ENCODE data around the gene MAPKAPK3.

MAPKAPK3 gene

DNA sequence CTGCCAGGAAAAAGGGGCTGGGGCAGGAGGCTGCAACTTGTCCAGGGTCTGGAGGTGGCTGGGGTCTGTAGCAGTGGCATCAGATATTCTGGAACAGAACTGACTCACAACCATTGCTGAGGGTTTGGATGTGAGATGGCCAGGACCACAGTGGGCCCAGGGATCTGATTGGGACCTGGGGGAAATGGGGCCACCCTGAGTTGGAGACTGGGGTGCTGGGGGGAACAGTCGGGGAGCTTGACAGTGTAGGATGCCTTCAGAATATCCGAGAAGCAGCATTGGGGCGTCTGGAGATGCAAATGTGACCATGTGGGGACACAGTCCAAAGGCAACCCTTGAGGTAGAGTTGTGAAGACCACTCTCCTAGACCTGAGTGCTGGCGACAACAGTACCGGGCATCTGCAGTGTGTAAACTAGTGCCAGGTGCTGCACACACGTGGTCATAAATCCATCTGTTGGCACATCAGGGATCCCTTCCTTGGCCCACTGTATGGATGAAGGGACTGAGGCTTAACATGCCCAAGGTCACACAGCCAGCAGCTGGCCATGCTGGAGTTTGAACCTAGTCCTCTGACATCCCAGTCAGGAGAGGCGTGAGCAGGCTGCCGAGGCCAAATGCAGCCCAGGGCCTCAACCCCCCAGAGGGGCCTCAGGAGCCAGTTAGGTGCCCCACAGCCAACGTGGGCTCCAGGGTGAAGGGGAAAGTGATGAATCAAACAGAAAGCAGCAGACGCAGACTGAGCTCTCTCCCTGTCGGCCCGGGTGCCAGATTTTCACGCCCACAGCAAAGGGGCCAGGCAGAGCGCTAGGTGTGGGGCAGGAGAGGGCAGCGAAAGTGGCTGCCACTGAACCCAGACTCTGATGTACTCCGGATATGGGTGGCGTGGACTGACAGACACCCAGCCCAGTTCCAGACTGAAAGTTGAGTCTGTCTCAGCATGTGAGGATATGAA, 28.9 kb upstream of the MAPKAPK3 start:
- peak; percentile 70 for DNase-seq

DNA sequence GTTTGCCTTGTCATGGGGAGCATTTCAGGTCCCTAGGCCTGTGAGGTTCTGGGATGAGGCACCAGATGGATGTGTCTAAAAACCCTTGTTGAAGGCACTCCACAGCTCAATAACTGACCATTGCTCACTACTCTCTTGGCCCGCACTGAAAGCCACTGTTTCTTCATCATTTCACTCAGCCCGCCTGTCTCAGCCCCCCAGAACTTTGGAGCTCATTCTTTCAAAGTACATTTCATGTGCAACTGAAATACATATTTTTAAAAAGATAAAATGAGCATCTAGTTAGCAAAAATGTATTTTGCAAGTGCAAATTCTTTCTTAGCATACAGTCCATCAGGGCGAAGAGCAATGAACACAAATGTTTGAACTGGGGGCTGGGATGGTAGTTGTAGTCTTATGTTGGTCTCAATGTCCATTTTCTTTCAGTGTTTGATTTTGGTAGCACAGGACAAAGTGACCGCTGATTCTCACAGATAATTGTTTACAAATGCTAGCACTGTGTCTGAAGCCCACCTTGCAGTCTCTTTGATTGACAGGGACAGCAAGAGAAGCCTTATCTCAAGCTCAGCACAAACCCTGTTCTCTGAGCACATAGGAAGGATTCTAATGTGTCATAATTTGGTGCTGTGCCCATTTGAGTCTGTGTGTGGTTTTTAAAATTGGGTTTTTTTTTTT, 28.1 kb upstream of the MAPKAPK3 start:
- DNase-seq: no peak

DNA sequence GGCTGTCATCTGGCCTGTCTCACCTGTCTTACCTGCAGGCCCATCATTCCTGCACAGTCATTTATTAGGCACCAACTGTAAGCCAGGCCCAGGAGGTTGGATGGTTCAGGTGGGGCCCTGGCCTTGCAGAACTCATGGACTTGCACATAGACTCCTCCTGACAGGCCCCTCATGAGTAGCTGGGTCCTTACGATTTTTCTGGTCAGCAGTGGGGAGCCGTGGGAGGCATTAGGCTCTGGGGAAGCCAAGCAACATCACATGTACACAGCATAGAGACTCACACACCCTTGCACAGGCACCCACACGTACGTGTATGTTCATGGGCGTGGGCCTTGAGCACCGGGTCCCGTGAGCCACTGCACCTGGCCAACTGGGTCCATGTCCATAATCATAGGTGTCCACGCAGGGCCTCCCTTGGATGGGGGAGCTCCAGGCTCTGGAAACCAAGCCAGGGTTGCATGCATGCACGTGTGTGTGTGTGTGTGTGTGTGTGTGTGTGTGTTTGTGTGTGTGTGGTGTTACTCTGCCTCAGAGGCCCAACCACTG, 25.7 kb upstream of the MAPKAPK3 start:
- DNase-seq: no peak

DNA sequence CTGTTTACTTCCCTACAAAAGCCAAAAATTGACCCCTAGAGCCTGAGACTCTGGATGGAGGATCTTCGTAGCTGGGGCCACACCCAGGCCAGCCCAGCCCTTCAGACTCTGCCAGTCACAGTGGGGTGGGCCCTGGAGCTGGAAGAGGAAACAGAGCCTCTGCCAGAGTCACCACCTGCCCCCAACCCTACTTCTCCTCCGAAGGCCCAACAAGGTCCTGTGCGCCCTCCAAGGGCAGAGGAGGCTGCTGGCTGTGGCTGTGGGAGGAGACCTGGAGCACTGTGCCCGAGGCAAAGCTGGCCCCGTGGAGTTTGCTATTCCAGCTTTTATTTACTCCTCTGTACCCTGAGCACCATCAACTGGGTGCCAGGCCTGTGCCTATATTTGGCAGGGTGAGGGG, 24.4 kb upstream of the MAPKAPK3 start:
- peak; percentile 46 for DNase-seq

DNA sequence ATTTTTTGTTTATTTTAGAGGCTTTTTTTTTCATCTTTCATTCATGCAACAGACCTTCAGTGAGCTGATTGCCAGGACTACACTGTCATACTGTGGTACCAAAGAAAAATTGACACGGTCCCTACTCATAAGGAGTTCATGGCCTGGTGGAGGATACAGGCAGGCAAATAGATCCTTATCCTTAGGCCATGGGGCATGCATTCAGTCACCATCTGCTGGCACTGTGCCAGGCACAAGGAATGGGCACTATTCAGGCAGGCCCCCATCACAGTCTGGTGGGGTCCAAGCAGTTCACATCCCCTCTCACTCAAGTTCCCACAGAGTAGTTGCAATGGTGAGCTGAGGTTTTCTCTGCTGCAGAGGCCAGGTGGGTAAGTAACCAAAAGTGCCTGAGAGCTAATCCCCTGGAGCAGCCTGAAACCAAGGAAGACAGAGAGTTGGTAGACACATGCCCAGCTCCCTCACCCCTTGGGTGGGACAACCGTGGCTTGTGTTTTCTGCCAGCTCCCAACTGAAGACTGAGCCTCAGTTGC, 22.6 kb upstream of the MAPKAPK3 start:
- DNase-seq: no peak

DNA sequence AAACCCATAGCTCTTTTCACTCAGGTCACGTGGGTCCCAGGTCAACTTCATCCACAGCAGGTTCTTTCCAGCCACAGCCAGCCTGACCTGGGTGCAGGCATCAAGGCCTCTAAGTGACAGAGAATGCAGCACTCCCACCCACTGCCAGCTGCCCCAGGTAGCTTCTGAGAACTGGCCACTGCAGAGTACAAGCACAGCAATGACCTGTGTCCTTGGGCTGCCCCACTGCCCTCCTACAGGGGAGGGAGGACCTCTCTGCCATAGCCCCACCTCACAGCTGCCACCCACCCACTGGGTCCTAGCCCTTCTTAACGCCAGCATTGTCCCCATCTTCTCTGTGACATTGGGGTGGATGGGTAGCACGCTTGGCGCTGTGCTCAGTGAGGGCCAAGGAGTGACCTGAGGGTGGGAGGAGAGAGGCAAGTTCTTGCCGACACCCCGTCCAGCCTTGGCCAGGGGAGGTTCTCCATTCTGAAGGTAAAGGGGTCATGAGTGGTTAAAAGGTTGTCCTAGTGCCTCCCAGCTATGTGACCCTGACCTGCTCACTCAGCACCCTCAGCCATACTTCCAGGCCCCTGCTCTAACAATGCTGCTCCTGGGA, 17.7 kb upstream of the MAPKAPK3 start:
- no peak for DNase-seq

DNA sequence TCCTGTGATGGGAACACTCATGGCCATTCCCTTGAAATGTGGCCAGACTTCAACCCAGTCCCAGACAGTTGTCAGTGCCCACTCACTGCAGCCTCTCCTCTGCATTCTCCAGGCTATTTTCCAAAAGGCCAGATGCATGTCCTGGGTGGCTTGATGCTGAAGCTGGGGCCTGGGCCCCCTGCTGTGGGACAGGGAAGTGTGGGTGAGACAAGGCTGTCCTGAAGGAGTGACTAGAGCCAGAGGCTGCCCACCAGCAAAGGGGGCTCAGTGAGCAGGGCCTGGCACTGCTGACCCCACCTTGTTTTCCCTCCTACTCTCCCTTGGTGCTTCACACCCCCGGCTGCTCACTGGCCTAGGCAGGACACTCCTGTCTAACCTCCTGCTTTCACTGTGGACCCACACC, 17.2 kb upstream of the MAPKAPK3 start:
- DNase-seq: no peak

DNA sequence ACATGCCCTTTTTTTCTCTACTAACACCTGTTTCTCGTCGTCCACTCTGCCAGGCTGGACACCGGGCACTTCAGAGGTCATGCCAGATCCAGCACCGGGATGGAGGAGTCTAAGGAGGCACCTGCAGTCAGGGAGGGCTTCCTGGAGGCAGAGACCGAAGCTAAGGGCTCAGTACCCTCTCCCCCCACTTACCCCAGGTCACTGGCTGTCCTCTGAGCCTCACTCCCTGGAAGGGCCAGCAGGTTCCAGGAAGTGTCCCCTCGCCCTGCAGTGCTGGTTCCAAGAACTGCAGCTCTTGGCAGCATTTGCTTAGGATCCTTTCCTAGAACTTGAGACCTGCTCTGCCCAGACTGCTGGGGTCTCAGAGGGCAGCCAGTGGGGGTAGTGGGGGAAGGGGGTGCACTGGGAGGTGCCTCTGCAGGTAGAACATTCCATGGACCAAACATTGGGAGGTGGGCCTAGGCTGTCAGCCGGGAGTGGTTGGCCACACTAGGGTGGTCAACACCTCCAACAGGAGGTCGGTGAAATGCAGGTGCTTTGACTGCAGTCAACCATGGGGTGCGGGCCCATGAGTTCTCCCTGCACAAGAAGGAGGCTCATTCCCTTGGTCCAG, 16.7 kb upstream of the MAPKAPK3 start:
- no peak for DNase-seq

DNA sequence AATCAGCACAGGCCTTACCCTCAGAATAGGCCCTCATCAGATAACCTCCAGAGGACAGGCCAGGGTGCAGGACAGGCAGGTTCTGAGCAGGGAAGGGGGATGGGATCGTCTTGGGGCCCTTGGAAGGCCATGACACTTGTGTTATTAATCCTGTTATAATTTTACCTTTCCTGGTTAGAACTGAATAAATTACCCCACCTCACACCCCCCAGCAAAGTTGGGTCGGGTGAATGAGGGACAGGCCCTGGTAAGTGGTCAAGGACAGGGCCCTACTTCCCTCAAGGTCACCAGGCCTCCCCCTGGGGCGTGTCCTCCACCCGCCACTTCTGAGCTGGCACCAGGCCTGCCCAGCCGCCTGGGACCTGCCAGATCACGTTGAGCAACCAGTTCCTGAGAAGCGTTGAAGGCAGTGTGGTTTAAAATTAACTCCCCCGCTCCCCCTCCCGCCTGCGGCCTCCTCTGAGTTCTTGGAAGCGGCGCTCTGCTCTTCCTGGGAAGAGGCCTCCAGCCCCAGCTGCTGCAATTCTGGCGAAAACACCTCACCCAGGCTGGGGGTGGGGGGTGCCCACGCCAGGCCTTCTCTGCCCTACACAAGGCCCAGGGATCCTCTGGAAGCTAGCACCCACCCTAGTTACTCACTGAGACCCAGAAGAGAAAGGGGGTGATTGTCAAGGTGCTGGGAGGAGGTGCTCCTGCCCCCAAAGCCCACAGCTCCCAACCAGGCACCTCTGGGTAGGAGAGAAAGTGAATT, 15.9 kb upstream of the MAPKAPK3 start:
- peak; percentile 93 for DNase-seq

DNA sequence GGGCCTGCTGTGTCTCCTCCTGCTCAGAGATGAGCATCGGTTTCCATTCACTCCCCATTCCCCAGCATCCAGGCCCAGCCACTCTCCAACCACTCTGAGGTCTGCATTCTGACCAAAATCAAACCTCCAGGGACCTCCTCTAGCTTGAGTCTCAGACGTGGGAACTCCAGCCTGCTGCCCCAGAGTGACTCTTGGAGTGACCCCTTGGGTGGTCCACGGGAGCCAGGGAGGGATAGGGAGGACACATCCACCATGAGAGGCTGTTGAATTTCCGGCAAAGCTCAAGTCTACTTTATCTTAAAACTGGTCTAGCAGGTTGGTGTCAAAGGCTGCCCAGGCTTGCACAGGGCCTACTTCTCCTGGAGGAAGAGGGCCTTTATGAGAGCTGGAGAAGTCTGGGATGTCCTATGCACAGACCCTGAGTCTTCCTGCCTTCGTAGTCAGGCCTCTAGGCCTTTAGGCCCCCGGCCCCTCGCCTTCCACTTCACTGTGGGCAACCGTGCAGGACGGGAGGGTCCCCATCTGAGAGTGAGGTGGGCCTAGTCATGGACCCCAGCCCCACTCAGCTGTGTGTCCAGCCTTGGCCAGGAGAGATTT, 14.3 kb upstream of the MAPKAPK3 start:
- no peak for DNase-seq

DNA sequence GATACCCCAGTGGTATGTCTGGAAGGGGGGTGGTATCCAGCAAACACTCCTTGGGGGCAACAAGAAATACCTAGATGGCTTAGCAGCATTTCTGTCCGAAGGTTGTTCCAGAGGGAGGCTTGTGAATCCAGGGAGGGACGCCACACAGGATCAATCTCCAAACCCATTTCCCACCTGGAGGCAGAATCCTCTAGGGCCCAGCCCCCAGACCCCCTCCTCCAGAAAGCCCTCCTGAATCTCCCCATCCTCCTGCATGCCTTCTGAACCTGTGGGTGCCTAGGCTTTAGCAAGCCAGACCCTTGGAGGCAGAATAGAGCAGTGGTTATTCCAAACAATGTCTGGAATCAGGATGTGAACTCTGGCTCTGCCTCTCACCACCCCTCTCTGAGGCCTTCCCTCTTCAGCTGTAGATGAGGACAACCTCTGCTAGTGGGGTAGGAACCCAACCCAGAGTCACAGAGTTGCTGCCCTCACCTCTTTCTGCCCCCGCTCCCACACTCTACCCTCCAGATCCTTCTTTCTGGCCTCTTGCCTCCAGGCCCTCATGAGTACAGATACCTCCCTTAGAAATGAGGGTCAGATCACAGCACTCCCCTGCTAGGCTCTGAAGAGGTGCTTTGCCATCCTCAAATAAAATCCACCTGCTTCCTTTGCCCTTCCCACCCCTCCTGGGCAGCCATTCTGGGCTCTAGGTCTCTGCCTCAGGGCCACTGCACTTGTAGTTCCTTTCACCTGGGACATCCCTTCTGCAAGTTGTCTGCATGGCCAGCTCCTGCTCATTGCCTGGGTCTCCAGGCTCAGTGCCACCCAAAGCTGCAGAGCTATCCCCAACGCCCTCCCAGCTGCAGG, 13.5 kb upstream of the MAPKAPK3 start:
- DNase-seq: no peak

DNA sequence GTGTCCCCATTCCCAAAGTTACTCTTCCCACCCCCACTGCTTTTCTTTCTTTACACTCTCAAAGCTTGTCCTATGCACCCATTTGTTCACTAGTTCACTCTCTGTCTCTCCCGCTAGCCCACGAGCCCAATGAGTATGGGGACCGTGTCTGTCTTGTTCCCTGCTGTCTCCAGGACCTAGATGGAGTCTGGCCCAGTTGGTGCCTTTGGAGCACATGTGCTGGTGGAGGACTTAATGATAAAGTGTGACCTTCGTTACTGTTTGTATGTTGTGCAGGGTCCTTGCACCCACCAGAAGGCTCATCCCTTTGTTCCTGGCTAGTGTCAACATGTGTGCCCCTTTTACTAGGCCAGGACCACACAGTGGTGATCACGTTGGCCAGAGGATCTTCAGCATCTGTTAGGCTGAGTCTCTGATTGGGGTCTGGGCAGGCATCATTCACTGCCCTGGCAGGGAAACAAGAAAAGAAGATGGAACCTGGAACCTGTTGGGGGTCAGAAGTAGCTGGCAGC, 12.8 kb upstream of the MAPKAPK3 start:
- DNase-seq: no peak

DNA sequence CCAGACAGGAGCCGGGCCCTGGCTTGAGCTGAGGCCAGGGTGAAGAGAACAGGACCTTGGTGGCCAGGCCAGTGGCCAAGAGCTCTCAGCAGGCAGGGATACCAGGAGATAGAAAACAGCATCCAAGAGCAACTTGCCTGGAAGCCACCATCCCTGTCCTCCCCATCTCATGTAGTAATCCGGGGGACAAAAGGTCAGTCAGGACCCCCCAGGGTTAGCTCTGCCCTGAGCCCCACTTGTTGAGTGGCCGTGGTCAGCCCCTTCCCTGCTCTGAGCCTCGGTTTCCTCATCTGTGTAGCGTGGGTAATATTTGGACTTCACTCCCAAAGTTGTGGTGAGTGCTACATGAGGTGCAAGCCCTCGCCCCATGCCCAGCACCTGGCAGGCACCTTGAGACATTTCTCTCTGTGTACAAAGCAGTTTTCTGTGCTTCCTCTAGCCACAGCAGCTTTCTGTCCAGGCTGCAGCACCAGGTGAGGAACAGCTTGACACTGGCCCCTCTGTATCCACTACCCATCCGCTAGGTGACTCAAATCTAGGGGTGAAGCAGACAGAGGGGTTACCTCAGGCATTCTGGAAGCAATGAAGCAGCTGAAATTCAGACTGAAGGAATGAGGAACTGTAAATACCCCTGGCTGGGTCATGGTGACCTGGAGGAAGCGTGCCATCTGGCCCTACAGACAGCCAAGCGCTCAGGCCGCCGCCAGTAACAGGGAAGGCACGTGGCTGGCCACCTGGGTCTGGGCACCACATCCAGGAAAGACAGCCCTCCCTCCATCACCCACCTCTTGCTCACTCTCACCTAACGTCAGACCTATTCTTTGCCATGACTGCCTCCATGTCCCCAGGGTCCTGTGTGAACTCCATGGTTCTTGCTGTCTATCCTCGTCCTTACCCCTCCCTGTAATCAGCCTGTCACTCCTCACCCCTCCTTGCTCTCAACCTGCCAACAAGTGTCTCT, 12.0 kb upstream of the MAPKAPK3 start:
- DNase-seq: peak; percentile 40

DNA sequence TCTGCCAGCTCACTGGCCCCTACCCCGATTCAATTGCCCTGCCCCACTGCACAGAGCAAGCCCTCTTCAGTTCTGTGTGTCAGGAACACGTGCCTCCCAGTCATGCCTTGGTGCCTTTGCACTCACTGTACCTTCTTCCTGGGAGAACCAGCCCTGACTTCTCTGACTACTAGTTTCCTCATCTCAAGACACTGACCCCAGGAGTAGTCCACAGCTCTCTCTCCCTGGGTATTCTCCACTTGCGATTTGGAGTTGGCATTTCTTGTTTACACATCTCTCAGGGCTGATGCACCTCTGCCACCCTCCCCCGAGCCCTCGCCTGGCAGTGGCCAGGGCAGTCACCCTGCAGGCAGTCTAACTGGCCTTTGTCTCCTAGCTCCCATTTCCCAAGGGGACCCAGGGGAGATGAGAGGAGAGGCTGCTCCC, 11.0 kb upstream of the MAPKAPK3 start:
- no peak for DNase-seq

DNA sequence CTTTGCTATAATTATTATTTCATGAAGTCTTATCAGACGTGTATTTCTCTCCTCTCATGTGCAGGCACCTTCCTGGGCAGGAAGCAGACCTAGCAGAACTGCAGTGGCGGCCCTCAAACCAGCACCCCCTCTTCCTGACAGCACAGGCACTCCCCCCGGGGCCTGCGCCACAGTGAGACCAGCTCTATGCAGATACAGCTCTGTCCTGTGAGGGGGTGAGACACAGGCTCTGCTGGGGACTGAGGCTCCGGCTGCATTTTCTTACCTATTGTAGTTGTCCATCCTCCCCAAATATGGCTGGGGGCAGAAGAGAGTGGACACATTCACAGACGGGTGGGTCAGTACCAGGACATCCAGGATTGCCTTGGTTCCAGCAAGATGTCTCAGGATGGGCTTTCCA, 10.4 kb upstream of the MAPKAPK3 start:
- no peak for DNase-seq

DNA sequence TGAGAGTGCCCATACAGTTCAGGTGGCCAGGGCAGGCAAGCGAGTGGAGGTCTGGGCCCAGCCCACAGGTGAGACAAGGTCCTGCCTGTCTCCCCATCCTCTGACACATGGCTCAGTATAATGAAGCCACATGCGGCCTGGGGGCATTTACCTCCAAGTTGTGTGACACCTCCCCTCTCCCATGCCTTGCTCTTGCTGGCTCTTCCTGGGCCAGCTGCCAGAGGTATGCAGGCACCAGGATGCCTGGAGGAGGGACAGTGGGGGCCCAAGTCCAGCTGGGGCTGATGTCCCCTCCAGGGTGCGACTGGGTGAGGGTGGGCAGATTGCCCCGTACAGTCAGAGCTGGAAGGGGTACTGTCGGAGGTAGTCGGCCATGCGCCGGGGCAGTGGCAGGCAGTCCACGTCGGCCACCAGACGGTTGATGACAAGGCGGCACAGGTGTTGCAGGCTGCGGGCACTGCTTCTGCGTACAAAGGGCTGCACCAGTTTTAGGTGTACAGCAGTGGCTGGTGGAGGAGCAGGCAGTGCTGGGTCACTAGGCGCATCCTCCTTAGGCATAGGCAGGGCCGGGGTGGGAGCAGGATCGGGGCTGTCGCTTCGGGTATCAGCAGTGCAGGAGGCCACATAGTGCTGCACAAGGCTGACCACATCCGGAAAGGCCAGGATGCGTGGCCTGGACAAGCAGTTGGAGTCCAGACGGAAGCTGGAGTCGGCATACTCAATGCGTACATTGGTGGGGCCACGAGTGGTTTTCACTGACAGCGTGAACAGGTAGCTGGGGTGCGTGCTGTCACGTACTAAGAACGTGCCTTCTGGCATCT, 9.5 kb upstream of the MAPKAPK3 start:
- no peak for DNase-seq

DNA sequence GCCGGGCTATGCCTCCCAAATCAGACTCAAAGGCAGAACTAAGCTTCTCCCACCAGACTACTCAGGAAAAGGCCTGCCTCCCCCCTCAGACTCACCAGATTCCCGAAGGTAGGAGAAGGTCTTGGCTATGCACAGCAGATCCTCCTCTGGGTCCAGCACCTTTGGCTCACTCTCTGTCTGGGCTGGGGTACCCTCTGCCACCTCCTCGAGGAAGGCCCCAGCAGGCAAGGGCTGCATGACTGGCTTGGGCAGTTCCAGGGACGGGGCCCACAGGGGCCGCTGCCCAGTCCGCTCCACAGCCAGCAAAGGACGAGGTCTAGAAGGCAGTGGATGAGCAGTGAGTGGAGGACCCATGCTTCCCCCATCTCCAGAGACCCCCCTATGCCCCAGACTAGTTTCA, 8.7 kb upstream of the MAPKAPK3 start:
- DNase-seq: no peak

DNA sequence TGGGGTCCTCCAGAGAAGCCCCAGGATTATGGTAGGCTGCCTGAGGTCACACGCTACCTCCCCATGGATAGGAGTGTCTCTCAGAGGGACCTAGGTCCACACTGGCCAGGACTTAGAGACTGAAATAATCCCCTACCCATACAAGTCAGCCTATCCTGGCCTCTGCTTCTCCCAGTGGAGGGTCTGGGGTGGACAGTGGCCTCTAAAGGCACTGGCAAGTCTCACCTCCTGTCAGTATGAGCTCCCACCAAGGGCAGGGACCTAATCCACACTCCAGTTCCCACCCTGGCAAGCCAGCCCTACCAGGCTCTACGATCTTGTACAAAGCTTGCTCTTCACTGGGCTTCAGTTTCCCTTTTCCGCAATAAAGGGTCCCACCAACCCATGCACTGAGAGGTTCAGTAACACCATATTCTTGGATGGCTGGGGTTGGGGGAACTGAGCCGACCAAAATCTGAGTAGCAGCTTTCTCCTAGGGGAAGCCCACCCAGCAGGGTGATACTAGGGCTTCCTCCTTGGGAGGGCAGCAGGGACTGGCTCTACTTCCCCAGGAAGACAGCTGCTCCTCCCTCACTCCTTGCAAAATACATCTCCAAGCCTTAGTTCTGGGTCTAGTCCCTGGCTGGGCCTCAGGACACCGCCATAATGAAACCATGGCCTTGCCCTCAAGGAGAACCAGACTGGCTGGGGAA, 7.7 kb upstream of the MAPKAPK3 start:
- DNase-seq: no peak

Data from CD4-positive, alpha-beta T cell treated with Interleukin-15 for 1 hour (primary cell).